Caco-2 (cell line): ENCODE results near the gene SNCB. TPM values are rescaled to one million over a fixed set of nuclear protein-coding genes. Genes with fewer than 3 reads are reported as not detected.

Experiments used
- BruUV-seq: library from RNA; stranded (reverse); fragments of 400-500 nt; replicated peaks from 2 replicates; lab custom pipeline; 2021; lab: Mats Ljungman, UMichigan
- CTCF ChIA-PET: fragments of 300-600 bp; sonication (Branson Sonifier 250); formaldehyde crosslinking; loops from one replicate; lab custom pipeline; 2022; ENCODE audit warnings: antibody characterized with exemption; lab: Charles Lee
- POLR2A ChIA-PET: fragments of 300-600 bp; sonication (Branson Sonifier 250); formaldehyde crosslinking; loops from one replicate; lab custom pipeline; 2022; ENCODE audit warnings: antibody characterized with exemption; lab: Charles Lee
- DNase-seq, 2 experiments: peaks; one replicate each; pipeline versions ENCODE4 v3.0.0 to v3.0.0-alpha.2; 2020 to 2022
- H3K27me3 ChIP-seq: replicated peaks from 2 replicates; pipeline ENCODE4 v1.6.0; 2011; ENCODE audit warnings: low read length; ENCODE audit not compliant: control insufficient read depth, insufficient read depth
- H3K36me3 ChIP-seq: 2 replicates; pipeline ENCODE4 v1.5.1; 2011; ENCODE audit warnings: low read length; ENCODE audit not compliant: control insufficient read depth, insufficient read depth
- H3K4me1 ChIP-seq: fragments of 250-450 bp; sonication (Bioruptor Pico); 2 replicates; pipeline ENCODE4 v1.5.1; 2020; ENCODE audit warnings: mild to moderate bottlenecking
- H3K4me3 ChIP-seq: 2 replicates; pipeline ENCODE4 v1.5.1; 2011; ENCODE audit warnings: low read depth, mild to moderate bottlenecking, control low read depth, low read length
- H3K9me3 ChIP-seq: fragments of 250-450 bp; sonication (Bioruptor Pico); 2 replicates; pipeline ENCODE4 v1.5.1; 2020; ENCODE audit warnings: mild to moderate bottlenecking, moderate library complexity
- H3K27ac Mint-ChIP-seq: one replicate; pipeline ENCODE4 v1.8.0; 2022; ENCODE audit warnings: mixed read lengths; ENCODE audit not compliant: unreplicated experiment
- H3K27me3 Mint-ChIP-seq: one replicate; pipeline ENCODE4 v1.8.0; 2022; ENCODE audit warnings: mixed read lengths; ENCODE audit not compliant: insufficient read depth, unreplicated experiment
- H3K36me3 Mint-ChIP-seq: one replicate; pipeline ENCODE4 v1.8.0; 2022; ENCODE audit warnings: mild to moderate bottlenecking, mixed read lengths; ENCODE audit not compliant: insufficient read depth, unreplicated experiment
- H3K4me1 Mint-ChIP-seq: one replicate; pipeline ENCODE4 v1.8.0; 2022; ENCODE audit warnings: low read depth, mixed read lengths; ENCODE audit not compliant: unreplicated experiment
- H3K4me3 Mint-ChIP-seq: one replicate; pipeline ENCODE4 v1.8.0; 2022; ENCODE audit warnings: mild to moderate bottlenecking, moderate library complexity, mixed read lengths; ENCODE audit not compliant: unreplicated experiment
- H3K9me3 Mint-ChIP-seq: one replicate; pipeline ENCODE4 v1.8.0; 2022; ENCODE audit warnings: mixed read lengths; ENCODE audit not compliant: unreplicated experiment
- CTCF ChIP-seq, 2 experiments: fragments of 200-600 bp in 1 of 2; IDR thresholded peaks; 1 replicate in 1 of 2; 2 replicates in 1 of 2; pipeline versions ENCODE4 v1.5.1 to v1.8.0; 2011 to 2022; ENCODE audit warnings: antibody characterized with exemption in 1 of 2, control low read depth in 1 of 2, inconsistent platforms in 1 of 2, low read depth in 1 of 2, low read length in 1 of 2, mild to moderate bottlenecking in 1 of 2, moderate library complexity in 1 of 2; ENCODE audit not compliant: insufficient read depth in 1 of 2, severe bottlenecking in 1 of 2, unreplicated experiment in 1 of 2
- intact Hi-C: fragments of 100-400 bp; cut with micrococcal nuclease; formaldehyde crosslinking; loops from one replicate; pipeline ENCODE4 v1.10.0; 2022; ENCODE audit not compliant: unreplicated experiment
- total RNA-seq: library from RNA; stranded (reverse); gene quantifications from 2 replicates; pipeline ENCODE4 v1.2.3, GENCODE V29; 2022

The SNCB gene
- total RNA-seq, 1 experiment from 2014 or later = not detected

GRCh38 chr5:176636426-176636825 lies 6.1 kb upstream of the SNCB start:
- Histone ChIP-seq H3K36me3 (no peaks in the 10 kb centered on the region), H3K4me3 (no peak overlapping the region), H3K27me3 (peaks cover 2% of the 10 kb centered on the region), H3K9me3 (no peaks in the 10 kb centered on the region), H3K4me1 (no peaks in the 10 kb centered on the region)
- Mint-ChIP-seq H3K27me3 (peaks cover 28% of the 10 kb centered on the region), H3K36me3 (no peaks in the 10 kb centered on the region), H3K4me3 (no peak overlapping the region), H3K4me1 (no peaks in the 10 kb centered on the region), H3K9me3 (no peaks in the 10 kb centered on the region), H3K27ac (no peak overlapping the region)
- BruUV-seq = no TSS peak
- ChIA-PET CTCF (no interaction called here), POLR2A (no interaction called here)
- no peak for TF ChIP-seq CTCF (IDR thresholded peaks at IDR 0.05; ENCODE audit: insufficient read depth in 1 of 2, low read depth in 1 of 2, low read length in 1 of 2, severe bottlenecking in 1 of 2, unreplicated experiment in 1 of 2)
- intact Hi-C loops = no loop called here
- DNase-seq = no peak

GRCh38 chr5:176633598-176633997 lies 3.3 kb upstream of the SNCB start:
- no peak for DNase-seq
- no peak overlapping the region for H3K4me3 ChIP-seq
- peaks cover 3% of the 10 kb centered on the region for H3K27me3 ChIP-seq
- CTCF ChIA-PET = no interaction called here
- no peak for TF ChIP-seq CTCF (IDR thresholded peaks at IDR 0.05; ENCODE audit: insufficient read depth in 1 of 2, low read depth in 1 of 2, low read length in 1 of 2, severe bottlenecking in 1 of 2, unreplicated experiment in 1 of 2)
- Mint-ChIP-seq H3K27me3 (peaks cover 33% of the 10 kb centered on the region), H3K4me3 (no peak overlapping the region), H3K27ac (no peak overlapping the region), H3K4me1 (no peaks in the 10 kb centered on the region), H3K36me3 (no peaks in the 10 kb centered on the region), H3K9me3 (no peaks in the 10 kb centered on the region)
- no peaks in the 10 kb centered on the region for H3K9me3 ChIP-seq
- no TSS peak for BruUV-seq
- no peaks in the 10 kb centered on the region for H3K36me3 ChIP-seq
- POLR2A ChIA-PET = no interaction called here
- intact Hi-C loops = no loop called here
- peaks cover 7% of the 10 kb centered on the region for H3K4me1 ChIP-seq

- Mint-ChIP-seq H3K9me3 (no peaks in the 10 kb centered on the region), H3K27ac (no peak overlapping the region), H3K36me3 (no peaks in the 10 kb centered on the region), H3K4me3 (no peak overlapping the region), H3K27me3 (peaks cover 32% of the 10 kb centered on the region), H3K4me1 (no peaks in the 10 kb centered on the region)
- ChIA-PET POLR2A (no interaction called here), CTCF (no interaction called here)
- BruUV-seq = no TSS peak
- TF ChIP-seq CTCF (IDR thresholded peaks at IDR 0.05; ENCODE audit: insufficient read depth in 1 of 2, low read depth in 1 of 2, low read length in 1 of 2, severe bottlenecking in 1 of 2, unreplicated experiment in 1 of 2) = no peak
- H3K4me3 ChIP-seq = no peak overlapping the region
- H3K4me1 ChIP-seq = peaks cover 7% of the 10 kb centered on the region
- H3K27me3 ChIP-seq = peaks cover 3% of the 10 kb centered on the region
- H3K9me3 ChIP-seq = no peaks in the 10 kb centered on the region
- H3K36me3 ChIP-seq = no peaks in the 10 kb centered on the region
- intact Hi-C loops = no loop called here
- DNase-seq = no peak
These were observed 2.4 kb upstream of the SNCB start for GRCh38 chr5:176632745-176633144.
